ENCODE data around the gene CDK6.
"Not testable (repeated sequence)": the region's sequence is repeated elsewhere in the genome, so short reads cannot be mapped to it uniquely, and the experiment has no call there.

The CDK6 gene

GRCh38 chr7:92876836-92877235, 40.5 kb upstream of the CDK6 start:
- no peak for DNase-seq (ENCODE audit: extremely low read depth, low read depth)
- no peak for TF ChIP-seq CTCF (IDR thresholded peaks at IDR 0.05; ENCODE audit: low read depth, low read length)

GRCh38 chr7:92875719-92876118, 39.3 kb upstream of the CDK6 start:
- TF ChIP-seq CTCF (IDR thresholded peaks at IDR 0.05; ENCODE audit: low read depth, low read length): no peak
- DNase-seq (ENCODE audit: extremely low read depth, low read depth): no peak

GRCh38 chr7:92875173-92875572, 38.8 kb upstream of the CDK6 start:
- no peak for TF ChIP-seq CTCF (IDR thresholded peaks at IDR 0.05; ENCODE audit: low read depth, low read length)
- no peak for DNase-seq (ENCODE audit: extremely low read depth, low read depth)

- no peak for TF ChIP-seq CTCF (IDR thresholded peaks at IDR 0.05; ENCODE audit: low read depth, low read length)
- DNase-seq (ENCODE audit: extremely low read depth, low read depth): no peak
These were observed 38.2 kb upstream of the CDK6 start for GRCh38 chr7:92874567-92874966.

GRCh38 chr7:92873776-92874175, 37.4 kb upstream of the CDK6 start:
- no peak for DNase-seq (ENCODE audit: extremely low read depth, low read depth)
- no peak for TF ChIP-seq CTCF (IDR thresholded peaks at IDR 0.05; ENCODE audit: low read depth, low read length)

GRCh38 chr7:92872701-92873100, 36.3 kb upstream of the CDK6 start:
- DNase-seq (ENCODE audit: extremely low read depth, low read depth): no peak
- TF ChIP-seq CTCF (IDR thresholded peaks at IDR 0.05; ENCODE audit: low read depth, low read length): no peak

GRCh38 chr7:92868683-92869293, 32.4 kb upstream of the CDK6 start:
- DNase-seq (ENCODE audit: extremely low read depth, low read depth): no peak
- TF ChIP-seq CTCF (IDR thresholded peaks at IDR 0.05; ENCODE audit: low read depth, low read length): no peak

- not testable (repeated sequence) for DNase-seq (ENCODE audit: extremely low read depth, low read depth)
These were observed 27.8 kb upstream of the CDK6 start for GRCh38 chr7:92864169-92864568.
